HG03521 (cell line): Measurements from ENCODE around the gene SSC4D.
"Not testable (repeated sequence)": the region's sequence is repeated elsewhere in the genome, so short reads cannot be mapped to it uniquely, and the experiment has no call there.

ENCODE experiments used
- ATAC-seq: cut with Tn5 transposase; IDR thresholded peaks from one replicate; pipeline ENCODE4 v1.9.1; 2021; ENCODE audit warnings: mild to moderate bottlenecking, moderate library complexity; ENCODE audit not compliant: unreplicated experiment

Gene SSC4D

GRCh38 chr7:76409537-76409936, at the start of gene SSC4D:
Gene SSC4D (minus strand): TSS chr7:76409697. CDS start chr7:76404439, 5,258 bp downstream.
- no peak for ATAC-seq

GRCh38 chr7:76458504-76458903, 49.0 kb upstream of the SSC4D start:
- ATAC-seq = not testable (repeated sequence)

GRCh38 chr7:76457017-76457416, 47.5 kb upstream of the SSC4D start:
- not testable (repeated sequence) for ATAC-seq

- peak; percentile 81 for ATAC-seq
Observed at GRCh38 chr7:76445577-76446008, 36.1 kb upstream of the SSC4D start.

- ATAC-seq = not testable (repeated sequence)
Observed at GRCh38 chr7:76443846-76444245, 34.3 kb upstream of the SSC4D start.

- ATAC-seq = not testable (repeated sequence)
Observed at GRCh38 chr7:76442664-76443446, 33.4 kb upstream of the SSC4D start.

- not testable (repeated sequence) for ATAC-seq
Observed at GRCh38 chr7:76441792-76442191, 32.3 kb upstream of the SSC4D start.

- not testable (repeated sequence) for ATAC-seq
Observed at GRCh38 chr7:76440404-76440803, 30.9 kb upstream of the SSC4D start.

- ATAC-seq = not testable (repeated sequence)
Observed at GRCh38 chr7:76439120-76439888, 29.8 kb upstream of the SSC4D start.

- ATAC-seq = peak; percentile 69
Observed at GRCh38 chr7:76437873-76438272, 28.4 kb upstream of the SSC4D start.

GRCh38 chr7:76430836-76431235, 21.3 kb upstream of the SSC4D start:
- no peak for ATAC-seq

- ATAC-seq = no peak
Observed at GRCh38 chr7:76430211-76430610, 20.7 kb upstream of the SSC4D start.

- no peak for ATAC-seq
Observed at GRCh38 chr7:76428868-76429805, 19.6 kb upstream of the SSC4D start.

GRCh38 chr7:76428149-76428823, 18.8 kb upstream of the SSC4D start:
- no peak for ATAC-seq

GRCh38 chr7:76427635-76428034, 18.1 kb upstream of the SSC4D start:
- no peak for ATAC-seq

- ATAC-seq = no peak
Observed at GRCh38 chr7:76426246-76426645, 16.7 kb upstream of the SSC4D start.

GRCh38 chr7:76425558-76425957, 16.1 kb upstream of the SSC4D start:
- not testable (repeated sequence) for ATAC-seq

GRCh38 chr7:76425156-76425555, 15.7 kb upstream of the SSC4D start:
- ATAC-seq = no peak

GRCh38 chr7:76424413-76425111, 15.1 kb upstream of the SSC4D start, which contains the start of gene ZP3:
Gene ZP3 (plus strand): TSS chr7:76424950. CDS start chr7:76424965, 15 bp downstream.
- ATAC-seq = no peak
